ENCODE measurements around the gene GK2. TPM values are rescaled to one million over a fixed set of nuclear protein-coding genes. Genes with fewer than 3 reads are reported as not detected.

Gene GK2
- polyA plus RNA-seq, 1 donor (not counting 4 experiments of a cell fraction or from before 2014, with no cell fraction given) = not detected

- Histone ChIP-seq H3K4me1 (ENCODE audit: control insufficient read depth, extremely low read depth, insufficient read depth, low read length) (no peaks in the 10 kb centered on the region), H3K9me1 (ENCODE audit: control insufficient read depth, extremely low read depth, insufficient read depth, low read length) (no peaks in the 10 kb centered on the region), H3K79me2 (ENCODE audit: control insufficient read depth, insufficient read depth, low read length) (no peaks in the 10 kb centered on the region), H3K36me3 (ENCODE audit: control insufficient read depth in 2 of 2, extremely low read depth in 1 of 2, insufficient read depth in 2 of 2, low read length in 2 of 2) (no peaks in the 10 kb centered on the region), H3K4me2 (ENCODE audit: control insufficient read depth, extremely low read depth, insufficient read depth, low read depth, low read length) (no peak overlapping the region), H3K9me3 (ENCODE audit: control insufficient read depth, low read depth, low read length) (no peaks in the 10 kb centered on the region), H3K4me3 (ENCODE audit: control insufficient read depth in 2 of 3, extremely low read depth in 1 of 3, insufficient read depth in 2 of 3, low read depth in 1 of 3, low read length in 3 of 3) (no peak overlapping the region), H3K27me3 (ENCODE audit: control insufficient read depth, extremely low read depth, insufficient read depth, low read length) (no peaks in the 10 kb centered on the region), H4K20me1 (ENCODE audit: control insufficient read depth, extremely low read depth, insufficient read depth, low read length) (no peaks in the 10 kb centered on the region), H2AFZ (ENCODE audit: control insufficient read depth, low read length) (no peak overlapping the region), H3K27ac (ENCODE audit: control insufficient read depth, insufficient read depth, low read length) (no peak overlapping the region), H3K9ac (ENCODE audit: control insufficient read depth, extremely low read depth, insufficient read depth, low read length) (no peak overlapping the region)
- dilution Hi-C loops (cut with MboI; ENCODE audit: extremely low pct_ligation_motif_present, low sequenced_read_pairs) = no loop called here
- no peak for DNase-seq (ENCODE audit: low read depth, low spot score)
- FAIRE-seq = no peak
- TF ChIP-seq CTCF (optimal IDR thresholded peaks at IDR 0.05 in 1 of 3, IDR thresholded peaks at IDR 0.05 in 1 of 3, conservative IDR thresholded peaks at IDR 0.05 in 1 of 3; ENCODE audit: extremely low read depth in 1 of 3, insufficient read depth in 2 of 3, low read length in 3 of 3) (no peak), EZH2 (IDR thresholded peaks at IDR 0.05; ENCODE audit: low read length) (no peak)
Measured at GRCh38 chr4:79426989-79427388, 19.0 kb upstream of the GK2 start.

DNA sequence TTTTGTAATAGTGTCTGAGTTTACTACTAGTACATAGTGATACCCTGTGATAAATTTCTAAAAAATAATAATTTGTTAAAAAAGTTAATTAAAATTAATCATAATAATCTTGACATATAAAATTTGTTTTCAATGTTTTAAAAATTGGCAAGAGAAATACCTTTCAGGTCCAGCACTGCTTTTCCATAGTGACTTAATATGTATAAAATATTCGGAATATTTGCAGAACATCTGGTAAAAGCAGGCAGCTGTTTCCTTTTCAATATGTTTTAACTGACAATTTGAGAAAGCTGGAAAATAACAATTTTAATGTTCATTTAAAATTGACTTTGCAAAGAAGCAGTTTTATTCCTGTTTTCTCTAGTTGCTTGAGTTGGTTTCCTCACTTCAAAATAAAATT is 17.6 kb upstream of the GK2 start:
- dilution Hi-C loops (cut with MboI; ENCODE audit: extremely low pct_ligation_motif_present, low sequenced_read_pairs) = no loop called here
- no peaks in the 10 kb centered on the region for H3K79me2 ChIP-seq (ENCODE audit: control insufficient read depth, insufficient read depth, low read length)
- H3K36me3 ChIP-seq (ENCODE audit: control insufficient read depth in 2 of 2, extremely low read depth in 1 of 2, insufficient read depth in 2 of 2, low read length in 2 of 2) = no peaks in the 10 kb centered on the region
- no peaks in the 10 kb centered on the region for H3K9me3 ChIP-seq (ENCODE audit: control insufficient read depth, low read depth, low read length)
- DNase-seq (ENCODE audit: low read depth, low spot score) (no peak), FAIRE-seq (no peak)
- H3K9me1 ChIP-seq (ENCODE audit: control insufficient read depth, extremely low read depth, insufficient read depth, low read length) = no peaks in the 10 kb centered on the region
- no peak overlapping the region for H3K4me2 ChIP-seq (ENCODE audit: control insufficient read depth, extremely low read depth, insufficient read depth, low read depth, low read length)
- no peak overlapping the region for H3K9ac ChIP-seq (ENCODE audit: control insufficient read depth, extremely low read depth, insufficient read depth, low read length)
- H3K4me3 ChIP-seq (ENCODE audit: control insufficient read depth in 2 of 3, extremely low read depth in 1 of 3, insufficient read depth in 2 of 3, low read depth in 1 of 3, low read length in 3 of 3) = no peak overlapping the region
- H2AFZ ChIP-seq (ENCODE audit: control insufficient read depth, low read length) = no peak overlapping the region
- no peaks in the 10 kb centered on the region for H3K27me3 ChIP-seq (ENCODE audit: control insufficient read depth, extremely low read depth, insufficient read depth, low read length)
- no peaks in the 10 kb centered on the region for H4K20me1 ChIP-seq (ENCODE audit: control insufficient read depth, extremely low read depth, insufficient read depth, low read length)
- H3K4me1 ChIP-seq (ENCODE audit: control insufficient read depth, extremely low read depth, insufficient read depth, low read length) = no peaks in the 10 kb centered on the region
- no peak overlapping the region for H3K27ac ChIP-seq (ENCODE audit: control insufficient read depth, insufficient read depth, low read length)
- no peak for TF ChIP-seq EZH2 (IDR thresholded peaks at IDR 0.05; ENCODE audit: low read length)
- no peak for TF ChIP-seq CTCF (optimal IDR thresholded peaks at IDR 0.05 in 1 of 3, IDR thresholded peaks at IDR 0.05 in 1 of 3, conservative IDR thresholded peaks at IDR 0.05 in 1 of 3; ENCODE audit: extremely low read depth in 1 of 3, insufficient read depth in 2 of 3, low read length in 3 of 3)
